ENCODE results near the gene TMEM255A.

Gene TMEM255A

DNA sequence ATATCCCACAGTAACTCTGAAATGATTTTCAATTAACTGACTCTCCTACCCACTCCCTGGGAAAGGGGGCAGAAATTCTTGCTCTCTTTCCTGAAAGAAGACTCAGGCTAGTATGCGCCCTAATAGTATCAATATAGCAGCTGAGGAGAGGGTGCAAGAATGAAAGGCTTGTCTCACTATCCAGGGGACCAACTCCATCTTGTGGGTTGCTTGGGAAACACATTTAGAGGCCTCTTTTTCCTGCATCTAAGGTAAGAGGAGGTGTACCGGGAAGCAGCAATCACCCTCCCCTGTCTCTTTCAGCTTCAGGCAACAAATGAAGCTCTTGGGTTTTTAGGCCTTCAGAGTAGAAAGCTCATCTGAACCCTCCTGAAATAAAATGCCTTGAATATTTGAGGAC is 11.3 kb downstream of the TMEM255A start:
- Histone ChIP-seq H3K27ac (ENCODE audit: insufficient read depth in 1 of 2, low read depth in 1 of 2, low read length in 2 of 2, poor library complexity in 1 of 2, severe bottlenecking in 2 of 2) (no peak overlapping the region), H3K27me3 (replicated peaks in 2 of 5; ENCODE audit: control insufficient read depth in 4 of 5, insufficient read depth in 5 of 5, low read length in 4 of 5) (peaks cover 0 to 30% (median 0%) of the 10 kb centered on the region in 5 experiments), H3K36me3 (ENCODE audit: control insufficient read depth in 4 of 4, insufficient read depth in 4 of 4, low read length in 3 of 4) (no peaks in the 10 kb centered on the region), H3K4me1 (ENCODE audit: control extremely low read depth in 1 of 4, control insufficient read depth in 4 of 4, insufficient read depth in 4 of 4, low read length in 3 of 4) (peaks cover 0 to 23% (median 14%) of the 10 kb centered on the region in 4 experiments), H3K4me3 (ENCODE audit: control insufficient read depth in 1 of 7, extremely low read depth in 1 of 7, insufficient read depth in 4 of 7, low read depth in 2 of 7, low read length in 6 of 7) (no peak overlapping the region), H3K9me3 (ENCODE audit: control extremely low read depth in 1 of 5, control insufficient read depth in 4 of 5, insufficient read depth in 2 of 5, low read depth in 1 of 5, low read length in 4 of 5) (no peaks in the 10 kb centered on the region)
- no peak for DNase-seq
- POLR2A ChIA-PET = no interaction called here
- WGBS (ENCODE audit: insufficient coverage) = 82% methylated on average over 2 of the region's 2 CpGs
- CTCF ChIA-PET = interaction anchor here (1.5 kb wide), 1 partner anchor 9 kb away, joined by 7 read pairs; no protein-coding TSS in a partner anchor

DNA sequence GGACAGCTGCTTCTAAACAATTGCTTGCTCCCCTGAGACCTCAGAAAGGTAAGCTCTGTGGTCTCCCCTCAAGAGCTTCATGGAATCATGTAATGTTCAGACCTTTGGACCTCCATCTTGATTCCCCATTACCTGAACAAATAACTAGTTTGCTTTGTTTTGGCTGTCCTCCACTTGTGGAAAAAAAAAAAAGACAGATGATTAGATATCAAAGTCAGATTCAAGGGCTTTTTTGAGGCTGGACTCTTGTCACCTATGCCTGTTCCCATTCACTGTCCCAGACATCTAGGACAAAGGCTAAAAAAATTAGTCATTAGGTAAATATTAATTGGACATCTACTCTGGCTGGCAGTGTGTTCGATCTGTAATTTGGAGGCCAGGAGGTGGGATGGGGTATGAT is 13.3 kb downstream of the TMEM255A start:
- no peak overlapping the region for H3K27ac ChIP-seq (ENCODE audit: insufficient read depth in 1 of 2, low read depth in 1 of 2, low read length in 2 of 2, poor library complexity in 1 of 2, severe bottlenecking in 2 of 2)
- DNase-seq = no peak
- no peak overlapping the region for H3K4me3 ChIP-seq (ENCODE audit: control insufficient read depth in 1 of 7, extremely low read depth in 1 of 7, insufficient read depth in 4 of 7, low read depth in 2 of 7, low read length in 6 of 7)
- ChIA-PET POLR2A (no interaction called here), CTCF (interaction anchor here (1.1 kb wide), 1 partner anchor 51 kb away, joined by 3 read pairs; no protein-coding TSS in a partner anchor)
- no peaks in the 10 kb centered on the region for H3K9me3 ChIP-seq (ENCODE audit: control extremely low read depth in 1 of 5, control insufficient read depth in 4 of 5, insufficient read depth in 2 of 5, low read depth in 1 of 5, low read length in 4 of 5)
- peaks cover 0 to 29% (median 0%) of the 10 kb centered on the region in 5 experiments for H3K27me3 ChIP-seq (replicated peaks in 2 of 5; ENCODE audit: control insufficient read depth in 4 of 5, insufficient read depth in 5 of 5, low read length in 4 of 5)
- no peaks in the 10 kb centered on the region for H3K36me3 ChIP-seq (ENCODE audit: control insufficient read depth in 4 of 4, insufficient read depth in 4 of 4, low read length in 3 of 4)
- H3K4me1 ChIP-seq (ENCODE audit: control extremely low read depth in 1 of 4, control insufficient read depth in 4 of 4, insufficient read depth in 4 of 4, low read length in 3 of 4) = peaks cover 0 to 19% (median 12%) of the 10 kb centered on the region in 4 experiments
- WGBS (ENCODE audit: insufficient coverage) = no CpG with 5 or more reads among the region's 1 CpG

DNA sequence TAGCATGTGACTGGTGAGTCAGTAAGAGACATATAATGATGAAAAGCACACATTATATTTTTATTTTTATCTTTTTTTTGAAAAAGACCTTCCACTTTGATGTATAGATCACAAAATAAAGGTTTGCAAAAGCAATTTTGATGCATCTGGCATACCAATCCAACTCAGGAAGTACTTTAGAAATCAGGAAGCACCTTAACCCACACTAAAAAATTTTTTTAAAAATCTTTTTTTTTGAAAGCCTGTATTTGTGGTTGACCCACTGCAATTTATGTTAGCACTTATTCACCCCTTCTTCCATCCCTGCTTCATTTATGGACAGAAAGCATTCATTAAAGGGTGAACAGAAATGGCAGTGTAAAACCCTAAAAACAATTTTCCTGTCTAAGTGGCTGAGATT is 16.6 kb downstream of the TMEM255A start:
- no peak overlapping the region for H3K27ac ChIP-seq (ENCODE audit: insufficient read depth in 1 of 2, low read depth in 1 of 2, low read length in 2 of 2, poor library complexity in 1 of 2, severe bottlenecking in 2 of 2)
- no peak overlapping the region for H3K4me3 ChIP-seq (ENCODE audit: control insufficient read depth in 1 of 7, extremely low read depth in 1 of 7, insufficient read depth in 4 of 7, low read depth in 2 of 7, low read length in 6 of 7)
- no peaks in the 10 kb centered on the region for H3K36me3 ChIP-seq (ENCODE audit: control insufficient read depth in 4 of 4, insufficient read depth in 4 of 4, low read length in 3 of 4)
- DNase-seq = peak in 2 of 3 donors; percentile 42 to 52
- ChIA-PET POLR2A (no interaction called here), CTCF (interaction anchor here (0.8 kb wide), 1 partner anchor 15 kb away, joined by 3 read pairs; no protein-coding TSS in a partner anchor)
- H3K27me3 ChIP-seq (replicated peaks in 2 of 5; ENCODE audit: control insufficient read depth in 4 of 5, insufficient read depth in 5 of 5, low read length in 4 of 5) = peaks cover 0 to 35% (median 0%) of the 10 kb centered on the region in 5 experiments
- no peaks in the 10 kb centered on the region for H3K9me3 ChIP-seq (ENCODE audit: control extremely low read depth in 1 of 5, control insufficient read depth in 4 of 5, insufficient read depth in 2 of 5, low read depth in 1 of 5, low read length in 4 of 5)
- H3K4me1 ChIP-seq (ENCODE audit: control extremely low read depth in 1 of 4, control insufficient read depth in 4 of 4, insufficient read depth in 4 of 4, low read length in 3 of 4) = peaks cover 0 to 10% (median 5%) of the 10 kb centered on the region in 4 experiments

DNA sequence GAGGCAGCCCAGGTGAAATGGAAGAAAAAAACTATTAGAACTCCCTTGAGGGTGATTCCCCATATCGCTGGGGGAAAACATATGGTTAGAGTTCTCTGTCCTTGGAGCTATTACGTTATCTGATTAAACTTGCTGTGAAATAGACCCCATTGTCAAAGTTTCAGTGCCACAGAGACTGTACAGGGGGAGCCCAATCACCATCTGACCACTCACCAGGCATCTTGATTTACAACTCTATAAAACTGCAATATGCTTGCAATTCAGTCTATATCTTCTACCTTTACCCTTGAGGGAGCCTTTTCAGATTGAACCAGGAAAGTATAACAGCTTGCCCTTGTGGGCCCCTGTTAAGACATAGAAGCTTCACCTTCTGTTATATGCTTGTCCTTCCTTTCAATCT is 18.2 kb downstream of the TMEM255A start:
- Histone ChIP-seq H3K4me1 (ENCODE audit: control extremely low read depth in 1 of 4, control insufficient read depth in 4 of 4, insufficient read depth in 4 of 4, low read length in 3 of 4) (peaks cover 0 to 10% (median 5%) of the 10 kb centered on the region in 4 experiments), H3K4me3 (ENCODE audit: control insufficient read depth in 1 of 7, extremely low read depth in 1 of 7, insufficient read depth in 4 of 7, low read depth in 2 of 7, low read length in 6 of 7) (no peak overlapping the region), H3K36me3 (ENCODE audit: control insufficient read depth in 4 of 4, insufficient read depth in 4 of 4, low read length in 3 of 4) (no peaks in the 10 kb centered on the region), H3K27ac (ENCODE audit: insufficient read depth in 1 of 2, low read depth in 1 of 2, low read length in 2 of 2, poor library complexity in 1 of 2, severe bottlenecking in 2 of 2) (no peak overlapping the region), H3K27me3 (replicated peaks in 2 of 5; ENCODE audit: control insufficient read depth in 4 of 5, insufficient read depth in 5 of 5, low read length in 4 of 5) (peaks cover 0 to 37% (median 0%) of the 10 kb centered on the region in 5 experiments), H3K9me3 (ENCODE audit: control extremely low read depth in 1 of 5, control insufficient read depth in 4 of 5, insufficient read depth in 2 of 5, low read depth in 1 of 5, low read length in 4 of 5) (no peaks in the 10 kb centered on the region)
- ChIA-PET POLR2A (no interaction called here), CTCF (interaction anchor here (1.0 kb wide), 1 partner anchor 42 kb away, joined by 3 read pairs; the partner anchor contains the start of gene ZBTB33)
- no peak for DNase-seq
- WGBS (ENCODE audit: insufficient coverage) = 46% methylated on average over 2 of the region's 2 CpGs

DNA sequence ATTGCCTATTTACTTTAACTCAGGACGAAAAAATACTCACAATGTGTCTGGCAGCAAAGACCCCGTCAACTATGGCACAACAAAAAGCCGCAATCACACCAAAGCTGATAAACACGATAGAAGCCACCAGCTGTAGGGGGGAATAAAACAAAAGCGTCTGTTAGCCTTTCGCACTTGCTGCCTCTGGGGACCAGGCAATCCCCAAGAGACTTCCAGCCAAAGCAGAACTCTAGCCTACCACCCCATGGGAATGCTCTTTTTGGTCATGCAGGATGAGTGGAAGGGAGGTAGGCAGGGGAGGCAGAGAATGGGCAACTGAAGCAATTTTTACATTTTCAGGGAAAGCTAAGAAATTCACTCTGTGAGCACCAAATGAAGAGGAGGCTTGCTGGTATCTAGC is 20.1 kb downstream of the TMEM255A start:
- DNase-seq = no peak
- H3K27ac ChIP-seq (ENCODE audit: insufficient read depth in 1 of 2, low read depth in 1 of 2, low read length in 2 of 2, poor library complexity in 1 of 2, severe bottlenecking in 2 of 2) = no peak overlapping the region
- H3K4me1 ChIP-seq (ENCODE audit: control extremely low read depth in 1 of 4, control insufficient read depth in 4 of 4, insufficient read depth in 4 of 4, low read length in 3 of 4) = peaks cover 0 to 10% (median 5%) of the 10 kb centered on the region in 4 experiments
- ChIA-PET POLR2A (no interaction called here), CTCF (no interaction called here)
- H3K36me3 ChIP-seq (ENCODE audit: control insufficient read depth in 4 of 4, insufficient read depth in 4 of 4, low read length in 3 of 4) = no peaks in the 10 kb centered on the region
- H3K4me3 ChIP-seq (ENCODE audit: control insufficient read depth in 1 of 7, extremely low read depth in 1 of 7, insufficient read depth in 4 of 7, low read depth in 2 of 7, low read length in 6 of 7) = no peak overlapping the region
- 87% methylated on average over 4 of the region's 6 CpGs for WGBS (ENCODE audit: insufficient coverage)
- H3K9me3 ChIP-seq (ENCODE audit: control extremely low read depth in 1 of 5, control insufficient read depth in 4 of 5, insufficient read depth in 2 of 5, low read depth in 1 of 5, low read length in 4 of 5) = no peaks in the 10 kb centered on the region
- H3K27me3 ChIP-seq (replicated peaks in 2 of 5; ENCODE audit: control insufficient read depth in 4 of 5, insufficient read depth in 5 of 5, low read length in 4 of 5) = peaks cover 0 to 46% (median 0%) of the 10 kb centered on the region in 5 experiments

DNA sequence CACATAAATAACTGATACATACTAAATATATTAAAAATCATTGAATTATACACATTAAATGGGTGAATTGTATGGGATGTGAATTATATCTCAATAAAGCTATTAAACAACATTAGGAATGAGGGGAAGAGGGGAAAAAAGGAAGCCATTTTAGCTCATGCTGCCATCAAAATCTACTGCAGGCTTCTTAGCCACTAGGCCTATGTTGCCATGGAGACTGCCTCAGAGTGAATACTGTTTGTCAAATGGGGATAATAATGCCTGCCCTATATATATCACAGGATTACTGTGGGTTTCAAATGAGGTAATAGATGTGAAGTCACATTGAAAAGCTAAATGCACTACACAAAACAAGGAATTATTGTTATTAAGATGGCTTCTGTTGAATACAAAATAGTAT is 21.2 kb downstream of the TMEM255A start:
- Histone ChIP-seq H3K4me3 (ENCODE audit: control insufficient read depth in 1 of 7, extremely low read depth in 1 of 7, insufficient read depth in 4 of 7, low read depth in 2 of 7, low read length in 6 of 7) (no peak overlapping the region), H3K4me1 (ENCODE audit: control extremely low read depth in 1 of 4, control insufficient read depth in 4 of 4, insufficient read depth in 4 of 4, low read length in 3 of 4) (peaks cover 0 to 7% (median 3%) of the 10 kb centered on the region in 4 experiments), H3K27ac (ENCODE audit: insufficient read depth in 1 of 2, low read depth in 1 of 2, low read length in 2 of 2, poor library complexity in 1 of 2, severe bottlenecking in 2 of 2) (no peak overlapping the region), H3K9me3 (ENCODE audit: control extremely low read depth in 1 of 5, control insufficient read depth in 4 of 5, insufficient read depth in 2 of 5, low read depth in 1 of 5, low read length in 4 of 5) (no peaks in the 10 kb centered on the region), H3K36me3 (ENCODE audit: control insufficient read depth in 4 of 4, insufficient read depth in 4 of 4, low read length in 3 of 4) (no peaks in the 10 kb centered on the region), H3K27me3 (replicated peaks in 2 of 5; ENCODE audit: control insufficient read depth in 4 of 5, insufficient read depth in 5 of 5, low read length in 4 of 5) (peaks cover 0 to 46% (median 0%) of the 10 kb centered on the region in 5 experiments)
- POLR2A ChIA-PET = no interaction called here
- no peak for DNase-seq
- CTCF ChIA-PET = interaction anchor here (1.0 kb wide), 1 partner anchor 10 kb away, joined by 3 read pairs; no protein-coding TSS in a partner anchor

DNA sequence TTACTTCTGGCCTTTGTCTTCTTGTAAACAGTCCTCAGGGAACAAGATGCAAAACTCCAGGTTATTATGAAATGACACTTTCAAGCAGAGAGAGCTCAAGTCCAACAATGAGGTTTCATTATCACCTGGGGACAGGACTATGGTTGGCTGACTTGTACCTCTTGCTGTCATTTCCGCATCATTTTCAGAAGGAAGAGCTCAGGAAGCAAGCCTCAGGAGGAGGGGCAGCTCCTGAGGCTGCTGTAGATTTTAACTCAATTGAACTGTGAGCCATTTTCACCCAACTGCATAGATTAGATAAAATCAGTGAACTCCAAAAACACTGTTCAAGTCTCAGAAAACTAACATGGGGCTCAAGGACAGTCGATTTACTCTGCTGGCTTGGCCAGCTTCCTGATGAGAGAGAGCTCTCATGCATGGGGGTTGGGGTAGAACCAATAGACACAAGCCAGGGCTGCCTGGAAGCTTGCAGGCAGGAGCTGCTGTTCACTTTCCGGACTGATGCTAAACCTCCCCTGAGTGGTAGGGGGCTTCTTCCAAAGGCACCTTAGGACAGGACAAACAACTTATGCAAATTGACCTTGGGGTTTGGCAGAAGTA is 23.6 kb downstream of the TMEM255A start:
- ChIA-PET CTCF (no interaction called here), POLR2A (no interaction called here)

More for the DNA sequence above, 23.6 kb downstream of the TMEM255A start:
- Histone ChIP-seq H3K27ac (ENCODE audit: insufficient read depth in 1 of 2, low read depth in 1 of 2, low read length in 2 of 2, poor library complexity in 1 of 2, severe bottlenecking in 2 of 2) (no peak overlapping the region), H3K4me3 (ENCODE audit: control insufficient read depth in 1 of 7, extremely low read depth in 1 of 7, insufficient read depth in 4 of 7, low read depth in 2 of 7, low read length in 6 of 7) (no peak overlapping the region), H3K27me3 (replicated peaks in 2 of 5; ENCODE audit: control insufficient read depth in 4 of 5, insufficient read depth in 5 of 5, low read length in 4 of 5) (peaks cover 0 to 49% (median 0%) of the 10 kb centered on the region in 5 experiments), H3K4me1 (ENCODE audit: control extremely low read depth in 1 of 4, control insufficient read depth in 4 of 4, insufficient read depth in 4 of 4, low read length in 3 of 4) (no peaks in the 10 kb centered on the region), H3K36me3 (ENCODE audit: control insufficient read depth in 4 of 4, insufficient read depth in 4 of 4, low read length in 3 of 4) (no peaks in the 10 kb centered on the region), H3K9me3 (ENCODE audit: control extremely low read depth in 1 of 5, control insufficient read depth in 4 of 5, insufficient read depth in 2 of 5, low read depth in 1 of 5, low read length in 4 of 5) (peaks cover 0 to 2% (median 0%) of the 10 kb centered on the region in 5 experiments)
- DNase-seq = no peak
- 54% methylated on average over 3 of the region's 3 CpGs for WGBS (ENCODE audit: insufficient coverage)

All from common myeloid progenitor, CD34-positive (primary cell).